Caco-2 (cell line): Measurements from ENCODE around the gene SCP2. TPM values are rescaled to one million over a fixed set of nuclear protein-coding genes. Genes with fewer than 3 reads are reported as not detected.
"Not testable (repeated sequence)": the region's sequence is repeated elsewhere in the genome, so short reads cannot be mapped to it uniquely, and the experiment has no call there.

ENCODE experiments used
- BruUV-seq: library from RNA; stranded (reverse); fragments of 400-500 nt; replicated peaks from 2 replicates; lab custom pipeline; 2021; lab: Mats Ljungman, UMichigan
- CTCF ChIA-PET: fragments of 300-600 bp; sonication (Branson Sonifier 250); formaldehyde crosslinking; loops from one replicate; lab custom pipeline; 2022; ENCODE audit warnings: antibody characterized with exemption; lab: Charles Lee
- POLR2A ChIA-PET: fragments of 300-600 bp; sonication (Branson Sonifier 250); formaldehyde crosslinking; loops from one replicate; lab custom pipeline; 2022; ENCODE audit warnings: antibody characterized with exemption; lab: Charles Lee
- DNase-seq, 2 experiments: peaks; one replicate each; pipeline versions ENCODE4 v3.0.0 to v3.0.0-alpha.2; 2020 to 2022
- H3K27me3 ChIP-seq: replicated peaks from 2 replicates; pipeline ENCODE4 v1.6.0; 2011; ENCODE audit warnings: low read length; ENCODE audit not compliant: control insufficient read depth, insufficient read depth
- H3K36me3 ChIP-seq: 2 replicates; pipeline ENCODE4 v1.5.1; 2011; ENCODE audit warnings: low read length; ENCODE audit not compliant: control insufficient read depth, insufficient read depth
- H3K4me1 ChIP-seq: fragments of 250-450 bp; sonication (Bioruptor Pico); 2 replicates; pipeline ENCODE4 v1.5.1; 2020; ENCODE audit warnings: mild to moderate bottlenecking
- H3K4me3 ChIP-seq: 2 replicates; pipeline ENCODE4 v1.5.1; 2011; ENCODE audit warnings: low read depth, mild to moderate bottlenecking, control low read depth, low read length
- H3K9me3 ChIP-seq: fragments of 250-450 bp; sonication (Bioruptor Pico); 2 replicates; pipeline ENCODE4 v1.5.1; 2020; ENCODE audit warnings: mild to moderate bottlenecking, moderate library complexity
- H3K27ac Mint-ChIP-seq: one replicate; pipeline ENCODE4 v1.8.0; 2022; ENCODE audit warnings: mixed read lengths; ENCODE audit not compliant: unreplicated experiment
- H3K27me3 Mint-ChIP-seq: one replicate; pipeline ENCODE4 v1.8.0; 2022; ENCODE audit warnings: mixed read lengths; ENCODE audit not compliant: insufficient read depth, unreplicated experiment
- H3K36me3 Mint-ChIP-seq: one replicate; pipeline ENCODE4 v1.8.0; 2022; ENCODE audit warnings: mild to moderate bottlenecking, mixed read lengths; ENCODE audit not compliant: insufficient read depth, unreplicated experiment
- H3K4me1 Mint-ChIP-seq: one replicate; pipeline ENCODE4 v1.8.0; 2022; ENCODE audit warnings: low read depth, mixed read lengths; ENCODE audit not compliant: unreplicated experiment
- H3K4me3 Mint-ChIP-seq: one replicate; pipeline ENCODE4 v1.8.0; 2022; ENCODE audit warnings: mild to moderate bottlenecking, moderate library complexity, mixed read lengths; ENCODE audit not compliant: unreplicated experiment
- H3K9me3 Mint-ChIP-seq: one replicate; pipeline ENCODE4 v1.8.0; 2022; ENCODE audit warnings: mixed read lengths; ENCODE audit not compliant: unreplicated experiment
- CTCF ChIP-seq, 2 experiments: fragments of 200-600 bp in 1 of 2; IDR thresholded peaks; 1 replicate in 1 of 2; 2 replicates in 1 of 2; pipeline versions ENCODE4 v1.5.1 to v1.8.0; 2011 to 2022; ENCODE audit warnings: antibody characterized with exemption in 1 of 2, control low read depth in 1 of 2, inconsistent platforms in 1 of 2, low read depth in 1 of 2, low read length in 1 of 2, mild to moderate bottlenecking in 1 of 2, moderate library complexity in 1 of 2; ENCODE audit not compliant: insufficient read depth in 1 of 2, severe bottlenecking in 1 of 2, unreplicated experiment in 1 of 2
- intact Hi-C: fragments of 100-400 bp; cut with micrococcal nuclease; formaldehyde crosslinking; loops from one replicate; pipeline ENCODE4 v1.10.0; 2022; ENCODE audit not compliant: unreplicated experiment
- total RNA-seq: library from RNA; stranded (reverse); gene quantifications from 2 replicates; pipeline ENCODE4 v1.2.3, GENCODE V29; 2022

Gene SCP2
- total RNA-seq, 1 experiment from 2014 or later, result 67.0 TPM

DNA sequence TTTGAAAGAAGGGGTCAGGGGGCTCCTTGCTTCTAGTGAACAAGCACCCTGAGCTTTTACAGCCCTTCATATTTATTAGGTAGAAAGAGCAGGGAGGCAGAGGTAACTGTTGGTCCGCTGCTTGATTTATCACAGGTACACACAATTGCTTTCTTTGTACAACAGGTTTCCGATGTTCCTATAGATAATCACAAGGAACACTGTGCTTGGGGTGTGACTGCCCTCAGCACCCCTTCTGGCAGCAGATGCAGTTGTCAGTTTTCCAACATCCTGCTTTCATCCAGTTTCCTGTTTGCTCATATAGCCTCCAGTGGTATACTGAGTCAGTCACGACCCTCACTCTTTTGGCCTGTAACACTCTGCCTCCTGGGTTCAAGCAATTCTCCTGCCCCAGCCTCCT is 40.6 kb downstream of the SCP2 start:
- no peaks in the 10 kb centered on the region for H3K27me3 ChIP-seq
- Mint-ChIP-seq H3K27me3 (no peaks in the 10 kb centered on the region), H3K4me1 (peaks cover 14% of the 10 kb centered on the region), H3K4me3 (no peak overlapping the region), H3K27ac (no peak overlapping the region), H3K9me3 (no peaks in the 10 kb centered on the region), H3K36me3 (peaks cover 5% of the 10 kb centered on the region)
- no peak for TF ChIP-seq CTCF (IDR thresholded peaks at IDR 0.05; ENCODE audit: insufficient read depth in 1 of 2, low read depth in 1 of 2, low read length in 1 of 2, severe bottlenecking in 1 of 2, unreplicated experiment in 1 of 2)
- POLR2A ChIA-PET, result no interaction called here
- intact Hi-C loops, result no loop called here
- no peaks in the 10 kb centered on the region for H3K9me3 ChIP-seq
- no peak for DNase-seq
- H3K4me3 ChIP-seq, result no peak overlapping the region
- BruUV-seq, result no TSS peak
- no peaks in the 10 kb centered on the region for H3K36me3 ChIP-seq
- peaks cover 6% of the 10 kb centered on the region for H3K4me1 ChIP-seq
- CTCF ChIA-PET, result no interaction called here

- intact Hi-C loops, POLR2A ChIA-PET: not testable (repeated sequence)
Observed at GRCh38 chr1:52969234-52969633, 42.2 kb downstream of the SCP2 start.

DNA sequence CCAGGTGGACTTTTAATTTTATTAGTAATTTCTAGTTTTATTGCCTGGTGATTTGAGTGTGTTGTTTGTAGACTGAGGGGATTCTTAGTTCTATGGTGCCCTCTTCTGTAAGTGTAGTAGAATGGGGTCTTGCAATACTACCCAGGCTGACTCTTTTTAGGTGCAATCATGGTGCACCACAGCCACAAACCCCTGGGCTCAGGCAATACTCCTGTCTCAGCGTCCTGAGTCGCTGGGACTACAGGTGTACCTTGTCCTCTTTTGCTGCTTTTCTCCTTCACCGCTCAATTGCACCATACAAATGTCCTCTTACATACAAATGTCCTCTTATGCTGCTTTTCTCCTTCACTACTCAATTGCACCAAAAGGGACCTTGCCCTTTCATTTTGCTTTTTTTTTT is 43.1 kb downstream of the SCP2 start:
- CTCF ChIA-PET, result no interaction called here

More at GRCh38 chr1:52969234-52969633, 42.2 kb downstream of the SCP2 start:
- H3K27me3 ChIP-seq, CTCF ChIA-PET, H3K4me3 Mint-ChIP-seq, DNase-seq, H3K4me1 ChIP-seq, H3K9me3 ChIP-seq, H3K4me3 ChIP-seq, H3K36me3 ChIP-seq, H3K27me3 Mint-ChIP-seq, BruUV-seq, H3K9me3 Mint-ChIP-seq, H3K36me3 Mint-ChIP-seq, H3K27ac Mint-ChIP-seq: not testable (repeated sequence)
- H3K4me1 Mint-ChIP-seq, result peaks cover 14% of the 10 kb centered on the region

More for the DNA sequence above, 43.1 kb downstream of the SCP2 start:
- Histone ChIP-seq H3K4me1 (peaks cover 14% of the 10 kb centered on the region), H3K4me3 (no peak overlapping the region), H3K36me3 (no peaks in the 10 kb centered on the region), H3K9me3 (no peaks in the 10 kb centered on the region), H3K27me3 (no peaks in the 10 kb centered on the region)
- peak in 1 of 2 experiments; percentile 20 for DNase-seq
- Mint-ChIP-seq H3K9me3 (no peaks in the 10 kb centered on the region), H3K27ac (no peak overlapping the region), H3K4me1 (peaks cover 14% of the 10 kb centered on the region), H3K4me3 (no peak overlapping the region), H3K27me3 (no peaks in the 10 kb centered on the region), H3K36me3 (peaks cover 5% of the 10 kb centered on the region)
- intact Hi-C loops, result no loop called here
- TF ChIP-seq CTCF (IDR thresholded peaks at IDR 0.05; ENCODE audit: insufficient read depth in 1 of 2, low read depth in 1 of 2, low read length in 1 of 2, severe bottlenecking in 1 of 2, unreplicated experiment in 1 of 2), result peak in 1 of 2 experiments; percentile 18
- POLR2A ChIA-PET, result no interaction called here
- no TSS peak for BruUV-seq
